Transverse colon (tissue), 4 donors: ENCODE data around the gene BCL2L13. TPM values are rescaled to one million over a fixed set of nuclear protein-coding genes. Genes with fewer than 3 reads are reported as not detected.
A peak's percentile ranks its signal among the peaks of the same experiment; 100 is the strongest.

Experiments
- DNase-seq: peaks from one replicate; pipeline ENCODE4 v3.0.0-alpha.2; 2019
- H3K27ac ChIP-seq, 4 donors: fragments of 200-600 bp; sonication (generic); 2 replicates each; pipeline ENCODE4 v1.5.1; 2016 to 2018; ENCODE audit warnings: inconsistent platforms in 4 of 4
- H3K27me3 ChIP-seq: fragments of 200-600 bp; sonication (generic); 2 replicates; pipeline ENCODE4 v1.5.1; 2017; ENCODE audit warnings: inconsistent platforms
- H3K36me3 ChIP-seq, 4 donors: fragments of 200-600 bp; sonication (generic); 2 replicates each; pipeline ENCODE4 v1.5.1; 2017 to 2019; ENCODE audit warnings: inconsistent platforms in 4 of 4
- H3K4me1 ChIP-seq, 4 donors: fragments of 200-600 bp; sonication (generic); 2 replicates each; pipeline ENCODE4 v1.5.1; 2017 to 2020; ENCODE audit warnings: inconsistent platforms in 4 of 4
- H3K4me3 ChIP-seq, 4 donors: fragments of 200-600 bp; sonication (generic); 1 replicate in 1 of 4; 2 replicates in 3 of 4; pipeline versions ENCODE4 v1.5.1 to v1.6.1; 2017 to 2019; ENCODE audit warnings: inconsistent platforms in 4 of 4
- H3K9me3 ChIP-seq, 2 donors: fragments of 200-600 bp; sonication (generic); 2 replicates each; pipeline ENCODE4 v1.5.1; 2017 to 2019; ENCODE audit warnings: inconsistent platforms in 2 of 2
- EP300 ChIP-seq: sonication (generic); formaldehyde crosslinking; IDR thresholded peaks from one replicate; pipeline ENCODE4 v1.6.1; 2017; ENCODE audit warnings: antibody characterized with exemption, low read depth
- POLR2A ChIP-seq: fragments of 450-650 bp; IDR thresholded peaks from one replicate; pipeline ENCODE4 v1.6.1; 2016; ENCODE audit warnings: antibody characterized with exemption, mild to moderate bottlenecking, moderate library complexity
- POLR2AphosphoS5 ChIP-seq, 3 donors: sonication (generic); formaldehyde crosslinking; IDR thresholded peaks; one replicate each; pipeline ENCODE4 v1.6.1; 2016; ENCODE audit warnings: antibody characterized with exemption in 3 of 3
- WGBS, 2 donors: methylation state at CpG; one replicate each; pipeline ENCODE4 v1.1.5; 2018; ENCODE audit warnings: low coverage in 1 of 2; 5-methylcytosine and 5-hydroxymethylcytosine counted together
- in situ Hi-C, 4 donors: fragments of 200-750 bp; cut with MboI; loops; one replicate each; pipeline versions ENCODE4 v1.15.0 to v1.15.1; 2017; ENCODE audit warnings: low sequenced_read_pairs in 3 of 4, low pct_ligation_motif_present in 1 of 4, low pct_unique_long_range_greater_than_20kb in 1 of 4
- intact Hi-C: fragments of 100-400 bp; cut with DNase I; formaldehyde crosslinking; loops from one replicate; pipeline ENCODE4 v1.15.1; 2023; ENCODE audit warnings: low total_unique reads
- total RNA-seq, 4 donors: library from RNA; depleted of rRNA; stranded (reverse); fragments of >200 nt; gene quantifications; one replicate each; pipeline ENCODE4 v1.1.0, GENCODE V29; 2016
- TF ChIP-seq, protein P1 (sequence below), 5 experiments: fragments of 200-600 bp in 3 of 5; fragments of 450-650 bp in 2 of 5; sonication (generic) in 3 of 5; IDR thresholded peaks; 1 replicate in 2 of 5; 2 replicates in 3 of 5; pipeline ENCODE4 v1.5.1; 2016 to 2017; ENCODE audit warnings: antibody characterized with exemption in 5 of 5, inconsistent platforms in 3 of 5, mild to moderate bottlenecking in 2 of 5, moderate library complexity in 1 of 5

Gene BCL2L13
- total RNA-seq, 4 donors from 2014 or later, result 44.0 to 115 (median 59.6) TPM

DNA sequence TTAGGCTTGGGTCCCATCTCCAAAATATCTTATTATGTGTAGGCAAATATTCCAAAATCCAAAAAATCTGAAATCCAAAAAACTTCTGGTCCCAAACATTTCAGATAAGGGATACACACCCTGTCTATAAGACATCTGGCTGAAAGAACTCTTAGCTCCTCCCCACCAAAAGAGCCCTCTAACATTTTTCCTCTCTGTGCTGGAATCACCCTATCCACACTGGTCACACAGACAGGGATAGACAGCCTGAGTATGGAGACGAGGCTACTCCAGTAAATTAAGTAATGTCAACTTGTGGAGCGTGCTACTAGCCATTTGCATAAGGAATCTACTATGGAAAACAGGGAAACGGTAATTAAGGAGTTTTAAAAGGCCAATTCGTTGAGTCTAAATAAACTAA is 34.9 kb upstream of the BCL2L13 start:
- Histone ChIP-seq H3K4me1 (peaks cover 0 to 6% (median 2%) of the 10 kb centered on the region in 4 donors), H3K27me3 (no peaks in the 10 kb centered on the region), H3K4me3 (no peak overlapping the region), H3K36me3 (peaks cover 0 to 16% (median 6%) of the 10 kb centered on the region in 4 donors), H3K27ac (no peak overlapping the region), H3K9me3 (no peaks in the 10 kb centered on the region)
- intact Hi-C loops (no loop called here), in situ Hi-C loops (no loop called here)
- TF ChIP-seq POLR2A (no peak), EP300 (no peak), POLR2AphosphoS5 (IDR thresholded peaks at IDR 0.05) (no peak)
- TF ChIP-seq, protein P1, sequence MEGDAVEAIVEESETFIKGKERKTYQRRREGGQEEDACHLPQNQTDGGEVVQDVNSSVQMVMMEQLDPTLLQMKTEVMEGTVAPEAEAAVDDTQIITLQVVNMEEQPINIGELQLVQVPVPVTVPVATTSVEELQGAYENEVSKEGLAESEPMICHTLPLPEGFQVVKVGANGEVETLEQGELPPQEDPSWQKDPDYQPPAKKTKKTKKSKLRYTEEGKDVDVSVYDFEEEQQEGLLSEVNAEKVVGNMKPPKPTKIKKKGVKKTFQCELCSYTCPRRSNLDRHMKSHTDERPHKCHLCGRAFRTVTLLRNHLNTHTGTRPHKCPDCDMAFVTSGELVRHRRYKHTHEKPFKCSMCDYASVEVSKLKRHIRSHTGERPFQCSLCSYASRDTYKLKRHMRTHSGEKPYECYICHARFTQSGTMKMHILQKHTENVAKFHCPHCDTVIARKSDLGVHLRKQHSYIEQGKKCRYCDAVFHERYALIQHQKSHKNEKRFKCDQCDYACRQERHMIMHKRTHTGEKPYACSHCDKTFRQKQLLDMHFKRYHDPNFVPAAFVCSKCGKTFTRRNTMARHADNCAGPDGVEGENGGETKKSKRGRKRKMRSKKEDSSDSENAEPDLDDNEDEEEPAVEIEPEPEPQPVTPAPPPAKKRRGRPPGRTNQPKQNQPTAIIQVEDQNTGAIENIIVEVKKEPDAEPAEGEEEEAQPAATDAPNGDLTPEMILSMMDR (IDR thresholded peaks at IDR 0.05), result no peak
- DNase-seq, result no peak
- 91% methylated on average over 4 of the region's 4 CpGs; no CpG with 5 or more reads in 1 of the 2 donors for WGBS, 2 donors

DNA sequence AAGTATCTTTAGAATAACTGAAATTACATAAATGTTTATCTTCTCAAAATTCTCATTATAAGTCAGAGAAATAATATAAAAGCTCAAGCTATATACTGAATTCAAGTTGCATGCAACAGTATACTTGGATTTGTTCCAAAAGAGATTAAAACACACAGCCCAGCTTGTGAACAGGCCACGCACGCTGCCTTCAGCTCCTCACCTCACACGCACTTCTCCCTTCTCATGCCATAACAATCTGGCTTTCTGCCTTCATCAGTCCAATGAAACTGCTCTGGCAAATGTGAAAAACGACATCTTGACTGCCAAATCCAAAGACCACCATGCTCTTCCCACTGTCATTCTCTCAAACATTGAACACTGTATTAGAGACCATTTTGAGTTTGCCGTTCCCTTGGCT is 32.1 kb upstream of the BCL2L13 start:
- TF ChIP-seq, protein P1 (IDR thresholded peaks at IDR 0.05), result no peak
- TF ChIP-seq EP300, result peak; percentile 85
- peak in 1 of 3 donors; percentile 69 for TF ChIP-seq POLR2AphosphoS5 (IDR thresholded peaks at IDR 0.05)
- TF ChIP-seq POLR2A, result no peak
- Histone ChIP-seq H3K36me3 (peaks cover 0 to 19% (median 7%) of the 10 kb centered on the region in 4 donors), H3K27me3 (no peaks in the 10 kb centered on the region), H3K4me3 (no peak overlapping the region), H3K4me1 (peaks cover 0 to 4% (median 0%) of the 10 kb centered on the region in 4 donors), H3K9me3 (no peaks in the 10 kb centered on the region), H3K27ac (peak overlapping the region; percentile 15 to 52 (median 22))
- in situ Hi-C loops (no loop called here), intact Hi-C loops (no loop called here)
- DNase-seq, result no peak
- WGBS, 2 donors, result 61 to 63% methylated on average over 5 of the region's 5 CpGs

DNA sequence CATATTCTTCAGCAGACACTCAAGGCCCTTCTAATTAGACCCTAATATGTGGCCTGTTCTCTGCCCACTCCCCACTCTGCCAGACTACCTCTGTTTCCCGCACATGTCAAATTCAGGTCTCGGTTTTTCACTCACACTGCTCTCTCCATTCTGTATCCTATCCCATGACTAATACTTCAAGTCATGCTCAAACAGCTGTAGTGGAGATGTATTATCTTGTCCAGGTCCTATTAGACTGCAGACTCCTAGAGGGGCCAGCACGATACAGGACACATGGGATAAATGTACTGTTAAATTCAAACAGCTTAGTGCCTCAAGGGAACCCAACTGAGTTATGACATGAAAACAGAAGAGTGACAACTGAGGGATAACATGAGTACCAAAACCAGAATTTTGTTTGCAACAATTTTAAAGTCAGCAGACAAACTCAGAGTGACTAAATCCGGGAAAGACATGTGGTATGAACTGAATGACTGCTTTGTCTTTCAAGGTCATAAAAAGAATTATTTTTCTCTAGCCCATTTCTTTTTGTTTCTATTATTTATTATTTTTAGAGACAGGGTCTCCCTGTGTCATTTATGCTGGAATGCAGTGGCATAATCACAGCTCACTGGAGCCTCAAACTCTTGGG is 30.6 kb upstream of the BCL2L13 start:
- TF ChIP-seq, protein P1 (IDR thresholded peaks at IDR 0.05), result no peak
- TF ChIP-seq EP300 (no peak), POLR2A (no peak), POLR2AphosphoS5 (IDR thresholded peaks at IDR 0.05) (no peak)
- H3K36me3 ChIP-seq, result peaks cover 0 to 34% (median 14%) of the 10 kb centered on the region in 4 donors
- no peak overlapping the region for H3K27ac ChIP-seq
- H3K4me3 ChIP-seq, result no peak overlapping the region
- intact Hi-C loops, result no loop called here
- peaks cover 0 to 4% (median 0%) of the 10 kb centered on the region in 4 donors for H3K4me1 ChIP-seq
- in situ Hi-C loops, result no loop called here
- no peaks in the 10 kb centered on the region for H3K9me3 ChIP-seq
- H3K27me3 ChIP-seq, result no peaks in the 10 kb centered on the region
- no peak for DNase-seq
- 70 to 86% methylated on average over 2 to 4 of the region's 4 CpGs for WGBS, 2 donors

DNA sequence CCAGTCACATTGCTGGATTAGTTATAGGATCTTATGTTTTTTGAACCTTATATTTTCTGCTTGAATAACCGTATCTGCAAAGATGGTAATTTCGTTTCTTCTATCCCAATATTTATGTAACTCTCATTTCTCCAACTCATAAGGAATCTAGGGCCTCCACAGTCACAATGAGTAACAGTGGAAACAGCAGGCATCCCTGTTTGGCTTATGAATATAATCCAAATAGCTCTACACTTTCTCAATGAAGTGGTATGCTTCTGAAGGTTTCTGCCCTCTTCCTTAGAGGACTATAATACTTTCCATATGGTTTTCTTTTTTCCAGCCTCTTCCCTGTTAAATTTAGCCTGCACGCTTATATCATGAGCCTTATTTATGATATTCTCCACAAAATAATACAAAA is 26.5 kb upstream of the BCL2L13 start:
- in situ Hi-C loops, result no loop called here
- no peak overlapping the region for H3K4me3 ChIP-seq

More for the DNA sequence above, 26.5 kb upstream of the BCL2L13 start:
- WGBS, 2 donors, result 83 to 93% methylated on average over 1 to 3 of the region's 3 CpGs
- Histone ChIP-seq H3K9me3 (no peaks in the 10 kb centered on the region), H3K27me3 (no peaks in the 10 kb centered on the region), H3K4me1 (no peaks in the 10 kb centered on the region), H3K36me3 (peaks cover 0 to 43% (median 20%) of the 10 kb centered on the region in 4 donors), H3K27ac (no peak overlapping the region)
- intact Hi-C loops, result no loop called here
- TF ChIP-seq POLR2A (no peak), POLR2AphosphoS5 (IDR thresholded peaks at IDR 0.05) (no peak), EP300 (no peak)
- TF ChIP-seq, protein P1 (IDR thresholded peaks at IDR 0.05), result no peak
- DNase-seq, result no peak
